K562 (cell line): ENCODE data around the gene KLHL20. TPM values are rescaled to one million over a fixed set of nuclear protein-coding genes. Genes with fewer than 3 reads are reported as not detected.

Experiments
- ARID1B ChIP-seq: fragments of 450-650 bp; IDR thresholded peaks from 2 replicates; pipeline ENCODE4 v1.6.1; 2016; ENCODE audit warnings: antibody characterized with exemption, mild to moderate bottlenecking, inconsistent platforms
- CBX2 ChIP-seq: fragments of 200-600 bp; sonication (generic); IDR thresholded peaks from one replicate; pipeline ENCODE4 v1.6.1; 2012; ENCODE audit warnings: mild to moderate bottlenecking, low read length, inconsistent platforms; ENCODE audit not compliant: insufficient read depth, poor library complexity, severe bottlenecking
- CBX8 ChIP-seq: fragments of 200-600 bp; sonication (generic); IDR thresholded peaks from 2 replicates; pipeline ENCODE4 v1.6.1; 2012; ENCODE audit warnings: borderline replicate concordance, mixed run types, low read depth, mild to moderate bottlenecking, moderate library complexity, mixed read lengths, low read length, control low read depth, inconsistent platforms; ENCODE audit not compliant: poor library complexity, severe bottlenecking; ENCODE audit errors: extremely low read depth
- DEAF1 ChIP-seq: fragments of 450-650 bp; formaldehyde crosslinking; IDR thresholded peaks from 2 replicates; pipeline ENCODE4 v1.4.0; 2020; ENCODE audit warnings: mild to moderate bottlenecking, moderate library complexity
- FOS ChIP-seq: IDR thresholded peaks from 3 replicates; pipeline ENCODE4 v1.6.1; 2011; ENCODE audit not compliant: insufficient read length; ENCODE audit errors: extremely low read depth
- HES1 ChIP-seq: fragments of 450-650 bp; IDR thresholded peaks from 2 replicates; pipeline ENCODE4 v1.6.1; 2016; ENCODE audit warnings: low read depth, mild to moderate bottlenecking, moderate library complexity
- HOXB6 ChIP-seq: fragments of 250-450 bp; sonication (Bioruptor Pico); IDR thresholded peaks from 2 replicates; pipeline ENCODE4 v1.5.1; 2022; ENCODE audit warnings: mild to moderate bottlenecking, borderline replicate concordance
- JUN ChIP-seq, 2 experiments: sonication (generic) in 1 of 2; formaldehyde crosslinking in 1 of 2; IDR thresholded peaks; 2 replicates each; pipeline versions ENCODE4 v1.6.1 to v1.8.0; 2012 to 2022; ENCODE audit warnings: borderline replicate concordance in 2 of 2, mild to moderate bottlenecking in 2 of 2, improper control_type of control experiment in 1 of 2, low read depth in 1 of 2, low read length in 1 of 2, missing genetic modification reagents in 1 of 2
- POLR2H ChIP-seq: IDR thresholded peaks from 2 replicates; pipeline ENCODE4 v1.6.1; 2016; ENCODE audit warnings: missing genetic modification characterization, low read depth, mild to moderate bottlenecking, control low read depth, missing compliant biosample characterization, moderate library complexity
- RBM34 ChIP-seq: fragments of 200-400 bp; formaldehyde crosslinking; IDR thresholded peaks from 2 replicates; pipeline ENCODE4 v1.6.1; 2018; ENCODE audit warnings: low read length, borderline replicate concordance; ENCODE audit not compliant: insufficient read depth
- SAP30 ChIP-seq: fragments of 200-600 bp; sonication (generic); IDR thresholded peaks from 2 replicates; pipeline ENCODE4 v1.6.1; 2012; ENCODE audit warnings: borderline replicate concordance, low read depth, mild to moderate bottlenecking, moderate library complexity, low read length, control low read depth, inconsistent platforms; ENCODE audit not compliant: insufficient read depth, poor library complexity, severe bottlenecking
- SMARCA4 ChIP-seq: fragments of 450-650 bp; IDR thresholded peaks from 2 replicates; pipeline ENCODE4 v1.6.1; 2016
- SREBF1 ChIP-seq: fragments of 150-350 bp; IDR thresholded peaks from 2 replicates; pipeline ENCODE4 v1.6.1; 2014; ENCODE audit warnings: antibody characterized with exemption, low read depth, low read length, borderline replicate concordance
- TAL1 ChIP-seq: fragments of 450-650 bp; IDR thresholded peaks from 2 replicates; pipeline ENCODE4 v1.6.1; 2016; ENCODE audit warnings: mild to moderate bottlenecking
- TFAP4 ChIP-seq: sonication (generic); formaldehyde crosslinking; IDR thresholded peaks from 2 replicates; pipeline ENCODE4 v1.8.0; 2022; ENCODE audit warnings: missing genetic modification reagents, mild to moderate bottlenecking, moderate library complexity, borderline replicate concordance
- THAP12 ChIP-seq: fragments of 250-450 bp; sonication (Bioruptor Pico); IDR thresholded peaks from 2 replicates; pipeline ENCODE4 v1.9.0; 2021; ENCODE audit warnings: mild to moderate bottlenecking, inconsistent platforms
- TRIM28 ChIP-seq: fragments of 450-650 bp; IDR thresholded peaks from 2 replicates; pipeline ENCODE4 v1.6.1; 2017
- ZNF134 ChIP-seq: fragments of 250-450 bp; sonication (Bioruptor Pico); conservative IDR thresholded peaks from 2 replicates; pipeline ENCODE4 v1.4.0; 2020
- ZNF444 ChIP-seq: fragments of 250-450 bp; sonication (Bioruptor Pico); IDR thresholded peaks from 2 replicates; pipeline ENCODE4 v1.4.0; 2020; ENCODE audit warnings: mild to moderate bottlenecking, moderate library complexity
- ZNF589 ChIP-seq: fragments of 200-800 bp; sonication (Bioruptor generic); IDR thresholded peaks from 2 replicates; pipeline ENCODE4 v1.6.1; 2016; ENCODE audit warnings: low read depth, missing genetic modification characterization, missing compliant biosample characterization
- ZNF79 ChIP-seq: fragments of 250-450 bp; sonication (Bioruptor Pico); IDR thresholded peaks from 2 replicates; pipeline ENCODE4 v1.4.0; 2020; ENCODE audit warnings: low read depth, mild to moderate bottlenecking, moderate library complexity
- polyA plus RNA-seq, 8 experiments: library from polyadenylated mRNA; depleted of rRNA in 4 of 8; stranded (reverse) in 5 of 8; unstranded in 3 of 8; fragments of >200 nt; fragmentation: Nextera tagmentation in 2 of 8; fragmentation: Illumina TruSeq in 1 of 8; extraction: Ambion mirVana in 2 of 8; extraction: Trizol in 1 of 8; gene quantifications; 2 replicates each; pipeline versions ENCODE4 v1.2.1 to v1.2.3, GENCODE V29; 2011 to 2014; ENCODE audit warnings: inconsistent platforms in 1 of 8, missing spikeins in 1 of 8
- total RNA-seq, 7 experiments: library from RNA; depleted of rRNA in 6 of 7; stranded (reverse); fragments of >200 nt in 6 of 7; fragmentation: Illumina TruSeq in 2 of 7; extraction: Trizol in 2 of 7; gene quantifications; 2 replicates each; pipeline versions ENCODE4 v1.2.1 to v1.2.3, GENCODE V29; 2011 to 2021; ENCODE audit warnings: low replicate concordance in 1 of 7

Gene KLHL20
- total and polyA plus RNA-seq, 9 of the 15 experiments (the other 6 are each of a cell fraction or from before 2014, with no cell fraction given) = 8.9 to 23.2 (median 16.8) TPM

GRCh38 chr1:173824315-173825081 is 109.7 kb downstream of the KLHL20 start, which contains the start of the genes CENPL and DARS2 (continued):
- peak; percentile 90 for TF ChIP-seq TFAP4 (CRISPR knock-in tag)
- TF ChIP-seq SMARCA4 = 0 out of 2 replicates have a peak, but pooled peaks have one; percentile 63
- TF ChIP-seq ZNF444 (CRISPR knock-in tag) = no peak
- no peak for TF ChIP-seq DEAF1 (CRISPR knock-in tag)
- TF ChIP-seq ZNF79 = no peak
- TF ChIP-seq TRIM28 = peak; percentile 17; the same call in 1 of the 2 replicates
- TF ChIP-seq SREBF1 = 0 out of 2 replicates have a peak, but pooled peaks have one; percentile 33
- no peak for TF ChIP-seq HOXB6 (CRISPR knock-in tag)
- TF ChIP-seq CBX2 = no peak
- TF ChIP-seq JUN (IDR thresholded peaks at IDR 0.05; ENCODE audit: borderline replicate concordance, low read depth, low read length) = peak; percentile 46; the same call in 1 of the 2 replicates
- TF ChIP-seq JUN (CRISPR knock-in tag; IDR thresholded peaks at IDR 0.05; ENCODE audit: borderline replicate concordance) = no peak
- 0 out of 2 replicates have a peak, but pooled peaks have one; percentile 8 for TF ChIP-seq HES1
- no peak; the same call in 1 of the 2 replicates for TF ChIP-seq ZNF134 (CRISPR knock-in tag)
- TF ChIP-seq RBM34 = no peak
- peak; percentile 96 for TF ChIP-seq POLR2H (tag)
- TF ChIP-seq THAP12 (CRISPR knock-in tag) = peak; percentile 51; the same call in 1 of the 2 replicates
- TF ChIP-seq FOS = no peak
- peak; percentile 27; the same call in 1 of the 2 replicates for TF ChIP-seq TAL1
- no peak for TF ChIP-seq CBX8
- no peak; the same call in 1 of the 2 replicates for TF ChIP-seq ZNF589
- TF ChIP-seq ARID1B = peak; percentile 51
- TF ChIP-seq SAP30 = peak; percentile 0
